Activated T-cell treated with anti-CD3 and anti-CD28 coated beads for 48 hours (primary cell): Measurements from ENCODE around the gene EYA2.
"Not testable (repeated sequence)": the region's sequence is repeated elsewhere in the genome, so short reads cannot be mapped to it uniquely, and the experiment has no call there.

Source experiments
- DNase-seq: peaks from one replicate; pipeline ENCODE4 v3.0.0-alpha.2; 2020; ENCODE audit warnings: low read depth

Gene EYA2

DNA sequence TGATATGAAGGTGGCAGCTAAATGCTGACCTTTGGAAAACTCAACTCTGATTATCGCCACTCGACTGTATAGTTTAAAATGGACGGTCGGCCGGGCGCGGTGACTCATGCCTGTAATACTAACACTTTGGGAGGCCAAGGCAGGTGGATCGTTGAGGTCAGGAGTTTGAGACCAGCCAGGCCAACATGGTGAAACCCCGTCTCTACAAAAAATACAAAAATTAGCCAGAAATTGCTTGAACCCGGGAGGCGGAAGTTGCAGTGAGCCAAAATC is 310.1 kb downstream of the EYA2 start:
- DNase-seq, result not testable (repeated sequence)

DNA sequence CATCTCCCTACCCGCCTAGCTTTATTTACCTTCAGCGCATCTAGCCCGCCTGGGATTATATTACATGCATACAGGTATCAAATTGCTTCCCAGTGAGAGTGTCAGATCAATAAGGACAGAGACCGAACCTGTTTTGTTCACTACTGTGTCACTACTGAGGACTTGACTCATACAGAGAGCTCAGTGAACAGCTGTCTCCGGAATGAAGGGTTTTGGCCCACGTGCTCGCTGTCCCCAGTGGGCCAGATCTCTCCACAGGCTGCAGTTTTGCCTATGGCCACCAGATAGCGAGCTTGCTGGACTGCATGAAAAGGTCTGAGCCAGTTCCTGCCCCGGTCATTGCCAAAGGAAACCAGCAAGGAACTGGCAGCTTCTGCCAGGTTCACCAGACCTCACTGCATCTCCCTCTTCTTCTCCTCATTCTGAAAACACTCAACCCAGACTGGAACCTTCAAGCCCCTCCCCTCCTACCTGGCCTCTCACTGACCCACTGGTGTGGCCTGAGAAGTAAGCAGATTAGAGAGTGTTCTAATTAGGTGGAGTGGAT is 311.0 kb downstream of the EYA2 start:
- DNase-seq, result no peak

DNA sequence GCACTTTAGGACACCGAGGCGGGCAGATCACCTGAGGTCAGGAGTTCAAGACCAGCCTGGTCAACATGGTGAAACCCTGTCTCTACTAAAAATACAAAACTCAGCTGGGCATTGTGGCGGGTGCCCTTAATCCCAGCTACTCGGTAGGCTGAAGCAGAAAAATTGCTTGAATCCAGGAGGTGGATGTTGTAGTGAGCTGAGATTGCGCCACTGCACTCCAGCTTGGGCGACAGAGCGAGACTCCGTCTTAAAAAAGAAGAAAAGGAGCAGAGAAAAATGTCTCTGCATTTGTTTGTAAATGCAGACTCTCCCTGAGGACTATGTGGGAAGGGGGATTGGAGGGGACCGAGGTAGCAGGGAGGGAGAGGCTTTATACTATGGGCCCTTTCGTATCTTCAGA is 311.9 kb downstream of the EYA2 start:
- not testable (repeated sequence) for DNase-seq

DNA sequence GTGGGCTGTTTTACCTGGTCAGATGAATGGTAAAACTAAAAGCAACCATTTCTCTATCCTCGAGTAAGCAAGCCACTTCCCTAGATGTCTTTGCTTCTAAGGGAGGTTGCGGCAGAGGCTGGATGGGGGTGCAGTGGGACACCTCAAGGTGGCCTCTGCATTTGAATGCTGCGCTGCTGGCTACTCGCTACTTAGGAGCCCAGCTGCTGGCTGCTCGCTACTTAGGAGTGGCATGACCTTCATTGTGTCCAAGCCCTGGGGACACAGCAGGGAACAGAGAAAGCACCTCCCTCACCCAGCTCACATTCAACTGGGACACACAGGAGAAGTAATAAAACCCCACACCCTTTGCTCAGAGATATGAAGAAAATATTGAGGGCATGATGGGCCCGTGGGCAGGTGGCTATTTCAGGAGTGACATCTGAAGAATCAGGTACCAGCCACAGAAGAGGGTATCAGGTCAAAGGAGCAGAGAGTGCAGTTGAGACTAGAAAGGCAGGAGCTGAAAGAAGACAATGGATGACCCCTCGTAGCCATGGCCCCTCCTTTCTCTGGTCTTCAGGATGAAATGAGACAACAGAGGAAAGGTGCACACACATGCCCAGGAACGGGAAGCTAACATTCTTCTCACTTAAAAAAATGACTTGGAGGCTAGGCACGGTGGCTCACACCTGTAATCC is 312.5 kb downstream of the EYA2 start:
- no peak for DNase-seq

DNA sequence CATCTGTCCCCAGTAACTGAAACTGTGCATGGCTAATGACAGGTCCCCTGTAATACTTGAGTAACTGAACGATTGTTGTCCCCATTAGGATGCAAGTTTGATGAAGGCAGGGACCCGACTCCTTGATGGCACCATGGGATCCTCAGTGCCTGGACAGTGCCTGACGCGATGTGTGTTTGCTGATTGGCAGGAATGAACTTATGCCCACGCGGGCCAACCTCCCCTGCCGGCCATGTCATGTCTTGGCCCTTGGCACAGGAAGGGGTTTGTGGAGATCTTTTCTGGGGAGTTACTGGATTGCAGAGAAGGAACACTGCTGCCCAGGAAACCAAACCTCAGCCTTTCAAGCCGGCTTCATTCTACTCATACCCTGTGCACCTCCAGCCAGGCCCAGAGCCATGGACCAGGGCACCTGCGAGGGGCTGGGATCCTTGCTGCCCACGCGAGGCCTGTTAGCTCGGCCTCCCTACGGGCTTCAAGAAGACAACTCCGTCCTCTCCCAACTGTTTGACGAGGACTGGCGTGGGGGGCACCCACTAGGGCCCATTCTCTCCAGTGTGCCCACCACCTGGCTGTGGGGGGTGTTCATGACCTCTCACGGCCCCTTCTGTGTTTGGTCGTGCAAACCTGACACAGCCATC is 314.0 kb downstream of the EYA2 start:
- no peak for DNase-seq

DNA sequence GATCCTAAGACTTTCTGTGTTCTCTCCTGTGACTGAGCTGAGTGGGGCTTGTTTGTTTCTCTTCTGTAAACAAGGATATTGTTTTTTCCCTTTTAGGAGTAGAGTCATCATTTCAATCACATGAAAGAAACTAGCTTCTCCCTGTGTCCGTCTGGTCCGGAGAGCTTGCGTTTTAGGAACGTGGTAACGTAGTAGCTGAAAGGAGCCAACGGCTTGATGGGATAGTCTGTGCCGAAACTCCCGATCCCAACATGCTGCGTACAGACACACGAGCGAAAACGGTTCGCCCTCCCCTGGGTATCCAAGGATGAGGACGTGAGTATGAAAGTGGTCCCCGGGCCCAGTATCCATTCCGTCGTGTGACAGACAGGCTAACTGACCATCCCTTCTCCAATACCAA is 315.3 kb downstream of the EYA2 start:
- no peak for DNase-seq

DNA sequence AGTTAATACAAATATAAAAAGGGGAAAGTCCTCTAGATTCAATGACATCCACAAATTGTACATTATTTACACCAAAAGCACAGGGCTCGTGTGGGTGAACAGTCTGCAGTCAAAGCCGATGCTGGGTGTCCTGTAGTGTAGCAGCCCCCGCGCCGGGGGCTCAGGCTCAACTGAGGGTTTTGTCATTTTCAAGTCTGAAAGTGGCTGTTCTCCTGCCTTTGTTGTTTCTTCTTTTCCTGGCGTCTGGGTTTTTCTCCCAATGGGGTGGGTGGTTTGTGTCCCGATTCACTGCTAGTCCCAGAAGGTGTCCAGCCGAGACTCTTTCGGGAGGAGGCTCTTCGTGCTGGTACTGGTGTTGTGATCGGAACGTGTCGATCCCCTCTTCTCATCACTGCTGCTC is 315.8 kb downstream of the EYA2 start:
- DNase-seq, result no peak

DNA sequence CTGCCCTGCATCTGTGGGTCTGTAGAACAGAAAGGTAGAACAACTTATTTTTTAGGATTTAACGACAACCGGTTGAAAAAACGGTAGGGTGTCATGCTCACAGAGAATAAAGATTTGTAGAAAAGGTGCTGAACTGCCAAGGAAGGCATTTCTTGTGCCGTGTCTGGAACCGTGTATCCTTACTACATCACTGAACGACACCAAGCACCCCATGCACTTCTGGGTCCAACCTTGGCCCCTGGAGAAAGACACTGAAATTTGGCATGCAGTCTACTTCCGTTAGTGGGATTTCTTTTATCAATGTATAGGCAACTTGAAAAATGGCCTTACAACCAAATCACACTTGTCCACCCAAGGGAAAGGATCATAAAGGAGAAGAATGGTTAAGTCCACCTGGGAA is 316.4 kb downstream of the EYA2 start:
- DNase-seq, result no peak

DNA sequence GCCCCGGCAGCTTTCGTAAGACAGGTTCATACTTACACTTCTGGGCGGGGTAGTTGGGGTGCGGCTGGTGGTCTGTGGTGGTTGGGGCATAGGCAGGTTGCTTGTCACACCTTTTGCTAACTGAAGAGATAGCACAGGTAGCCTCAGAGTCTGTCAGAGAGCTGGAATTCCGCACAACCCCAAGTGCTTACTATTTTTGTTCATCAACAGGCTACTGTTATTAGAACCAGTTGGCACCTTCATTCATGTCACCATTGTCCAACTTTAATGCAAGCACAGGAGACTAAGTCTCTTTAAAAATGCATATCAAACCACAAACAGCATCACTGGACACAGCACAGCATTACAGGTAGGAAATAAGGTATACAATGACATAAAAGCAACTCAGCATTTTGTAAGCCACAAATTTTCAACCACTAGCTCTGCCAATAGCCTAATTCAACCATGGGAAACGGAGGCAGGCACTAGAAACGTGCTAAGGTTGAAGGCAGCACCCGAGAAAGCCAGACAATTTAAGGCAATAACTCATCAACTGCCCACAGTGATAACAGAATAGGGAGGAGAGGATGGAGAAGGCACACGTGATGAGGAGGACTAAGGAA is 318.1 kb downstream of the EYA2 start:
- DNase-seq, result no peak

DNA sequence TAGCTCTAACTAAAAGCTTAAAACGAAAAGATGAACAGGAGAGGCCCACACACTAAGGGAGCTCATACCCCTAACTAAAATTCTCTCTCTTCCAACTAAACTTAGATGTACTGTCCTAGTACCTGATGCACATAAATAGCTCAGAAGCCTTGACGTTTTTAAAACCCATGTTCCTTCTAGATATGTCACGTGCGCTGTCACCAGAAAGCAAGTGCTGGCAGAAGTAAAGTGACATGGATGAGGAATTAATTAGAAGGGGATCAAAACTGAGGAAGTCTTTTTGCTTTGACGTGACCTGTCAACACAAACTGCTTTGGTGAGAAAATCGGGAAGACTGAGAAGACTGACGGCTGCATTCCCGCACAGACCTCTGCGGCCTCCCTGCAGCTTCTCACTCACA is 319.3 kb downstream of the EYA2 start:
- DNase-seq, result no peak

DNA sequence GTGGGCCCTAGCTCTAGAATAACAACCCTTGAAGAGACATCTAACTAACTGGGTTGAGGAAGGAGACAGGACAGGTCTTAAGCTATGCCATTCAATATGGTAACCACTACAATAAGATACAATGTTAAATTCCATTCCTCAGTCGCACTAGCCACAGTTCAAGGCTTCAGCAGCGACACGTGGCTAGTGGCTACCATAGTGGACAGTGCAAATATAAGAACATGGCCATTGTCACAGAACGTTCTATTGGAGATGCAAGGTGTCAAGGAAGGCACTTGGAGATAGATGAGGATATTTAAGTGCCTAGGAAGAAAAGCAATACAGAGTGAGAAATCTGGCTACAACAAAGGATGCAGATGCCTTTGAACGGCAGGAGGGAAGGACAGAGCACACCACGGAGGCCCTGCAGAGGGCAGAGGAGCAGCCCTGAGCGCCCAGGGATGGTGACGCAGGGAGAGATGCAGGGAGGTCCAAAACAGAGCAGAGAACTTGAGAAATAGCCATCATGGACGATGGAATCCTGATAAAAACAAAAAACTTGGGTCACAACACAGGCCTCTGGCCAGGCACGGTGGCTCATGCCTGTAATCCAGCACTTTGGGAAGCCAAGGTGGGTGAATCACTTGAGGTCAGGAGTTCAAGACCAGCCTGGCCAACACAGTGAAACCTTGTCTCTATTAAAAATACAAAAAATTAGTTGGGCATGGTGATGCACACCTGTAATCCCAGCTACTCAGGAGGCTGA is 321.2 kb downstream of the EYA2 start:
- no peak for DNase-seq

DNA sequence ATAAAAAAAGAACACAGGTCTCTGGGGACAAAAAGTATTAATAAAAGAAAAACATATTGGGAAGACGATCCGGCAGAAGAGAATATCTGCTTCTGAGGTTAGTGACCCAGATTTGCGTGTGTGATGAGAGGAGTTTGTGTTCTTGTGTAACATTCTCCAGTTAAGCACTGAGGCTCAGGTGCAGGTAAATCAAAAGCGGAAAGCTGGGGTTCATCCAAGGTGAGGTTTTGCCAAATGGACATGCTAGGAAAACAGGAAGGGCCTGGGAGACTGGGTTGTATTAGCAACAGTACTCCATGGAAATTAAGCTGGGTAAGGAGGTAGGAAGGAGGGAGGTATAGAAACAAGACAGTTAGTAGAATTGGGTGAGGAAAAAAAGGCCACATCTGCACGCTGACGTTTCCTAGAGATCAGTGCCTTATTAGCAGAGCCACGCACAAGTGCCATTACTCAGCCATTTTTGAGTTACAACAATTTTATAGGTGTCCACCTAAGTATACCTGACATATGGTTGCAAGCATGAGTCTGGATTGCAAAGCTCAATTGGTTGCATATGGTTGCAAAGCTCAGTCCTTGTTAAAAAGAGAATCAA is 322.3 kb downstream of the EYA2 start:
- DNase-seq, result no peak

DNA sequence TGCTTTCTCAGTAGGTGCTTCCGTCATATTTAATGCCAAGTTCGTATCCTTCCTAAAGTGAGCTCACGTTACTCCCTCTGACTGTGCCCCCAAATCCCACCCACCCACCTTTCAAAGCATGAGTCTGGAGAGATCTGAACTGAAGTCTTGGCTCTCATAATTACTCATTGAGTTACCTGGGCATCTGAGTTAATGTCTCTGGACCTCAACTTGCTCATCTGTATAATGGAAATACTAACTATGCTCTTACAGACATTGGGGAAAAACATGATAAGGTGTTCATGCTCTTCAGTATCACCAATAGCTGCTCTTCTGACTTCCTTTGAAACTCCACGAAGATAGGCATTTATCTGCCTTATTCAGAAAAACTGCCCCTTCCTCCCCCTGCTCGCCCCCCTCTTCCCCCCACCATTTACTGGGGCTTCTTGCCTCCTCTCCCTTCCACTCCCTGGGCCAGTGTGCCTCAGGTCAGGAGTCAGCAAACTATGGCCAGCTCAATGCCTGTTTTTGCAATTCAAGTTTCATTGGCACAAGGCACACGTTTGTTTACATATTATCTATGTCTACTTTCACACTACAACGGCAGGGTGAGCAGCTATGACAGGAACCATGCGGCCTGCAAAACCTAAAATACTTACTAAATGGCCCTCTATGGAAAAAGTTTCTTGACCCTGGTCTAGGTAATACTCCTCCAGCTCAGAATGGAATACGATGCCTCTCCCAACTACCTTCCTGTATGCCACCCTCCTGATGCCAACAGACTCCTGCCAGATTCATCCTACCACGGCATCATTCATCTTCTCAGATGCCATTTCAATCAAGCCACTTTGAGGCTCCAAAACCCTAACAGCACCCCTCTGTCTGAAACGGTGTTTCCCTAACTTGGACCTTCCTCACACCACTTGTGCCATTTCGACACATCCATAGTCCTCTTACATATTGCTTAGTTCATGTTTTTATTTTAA is 323.1 kb downstream of the EYA2 start:
- no peak for DNase-seq

DNA sequence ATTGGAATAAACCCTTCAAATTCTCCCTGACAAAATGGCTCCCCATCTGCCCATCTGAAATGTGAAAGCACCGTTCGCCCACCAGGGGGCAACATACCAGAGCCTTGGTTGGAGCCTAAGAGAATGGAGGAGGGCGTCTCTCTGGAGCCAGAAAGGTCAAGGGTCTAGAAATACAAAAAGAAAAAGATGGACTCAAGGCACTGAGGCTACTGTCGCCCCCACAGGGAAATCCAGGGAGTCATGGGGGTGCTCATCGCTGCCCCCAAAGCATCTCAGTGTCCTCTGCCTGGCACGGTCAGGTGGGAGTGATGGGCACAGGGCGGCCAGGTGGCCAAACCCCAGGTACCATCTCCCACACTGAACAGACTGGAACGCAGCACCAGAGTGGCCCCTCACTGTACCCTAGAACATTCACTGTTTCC is 325.5 kb downstream of the EYA2 start:
- peak; percentile 42 for DNase-seq

DNA sequence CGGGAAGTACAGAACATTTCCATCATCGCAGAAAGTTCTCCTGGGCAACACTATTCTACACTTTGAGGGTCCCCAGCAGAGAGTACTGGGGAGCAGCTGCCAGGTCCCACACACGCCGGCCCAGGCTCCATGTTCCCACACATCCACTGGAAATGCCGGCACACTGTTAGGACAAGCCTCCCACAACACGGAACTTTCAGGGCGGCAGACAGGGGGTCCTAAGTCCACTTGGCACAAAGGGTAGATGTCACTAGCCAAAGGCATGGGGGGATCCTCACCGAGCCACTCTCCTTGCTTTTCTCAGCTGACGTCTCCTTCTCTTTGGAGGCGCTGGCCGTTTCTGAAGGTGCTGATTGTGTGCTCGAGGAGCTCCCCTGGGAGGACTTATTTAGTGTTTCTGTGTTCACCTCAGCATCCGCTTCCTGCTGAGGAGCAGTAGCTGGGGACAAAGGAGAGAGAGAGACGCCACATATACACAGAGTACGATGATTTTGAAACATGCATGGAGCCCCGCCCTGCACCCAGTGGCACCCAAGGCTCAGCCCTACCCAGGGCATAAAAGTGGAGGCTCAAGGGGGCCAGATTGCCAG is 326.5 kb downstream of the EYA2 start:
- no peak for DNase-seq

DNA sequence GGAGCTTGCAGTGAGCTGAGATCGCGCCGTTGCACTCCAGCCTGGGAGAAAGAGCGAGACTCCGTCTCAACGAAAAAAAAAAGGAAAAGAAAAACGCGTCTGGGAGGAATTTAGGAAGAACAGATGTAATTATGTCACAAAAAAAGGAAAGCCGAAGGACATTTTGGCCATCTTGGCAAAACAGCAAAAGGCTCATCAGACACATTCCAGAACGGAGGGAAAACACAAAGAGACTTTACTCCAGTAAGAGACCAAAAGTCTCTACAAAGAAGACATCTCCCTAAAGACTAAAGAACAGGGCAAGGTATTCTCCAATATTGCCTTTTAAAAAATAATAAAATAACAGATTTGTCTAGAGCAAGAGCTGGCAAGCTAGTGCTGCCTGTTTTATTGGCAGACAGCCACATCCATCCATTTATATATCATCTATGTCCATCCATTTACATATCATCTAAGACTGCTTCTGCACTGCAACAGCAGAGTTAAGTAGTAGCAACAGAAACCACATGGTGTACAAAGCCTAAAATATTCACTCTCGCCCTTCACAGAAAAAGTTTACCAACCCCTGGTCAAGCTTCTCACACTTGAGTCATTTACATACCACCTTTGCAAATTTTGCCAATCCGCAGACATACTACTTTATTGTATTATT is 328.0 kb downstream of the EYA2 start:
- no peak for DNase-seq

DNA sequence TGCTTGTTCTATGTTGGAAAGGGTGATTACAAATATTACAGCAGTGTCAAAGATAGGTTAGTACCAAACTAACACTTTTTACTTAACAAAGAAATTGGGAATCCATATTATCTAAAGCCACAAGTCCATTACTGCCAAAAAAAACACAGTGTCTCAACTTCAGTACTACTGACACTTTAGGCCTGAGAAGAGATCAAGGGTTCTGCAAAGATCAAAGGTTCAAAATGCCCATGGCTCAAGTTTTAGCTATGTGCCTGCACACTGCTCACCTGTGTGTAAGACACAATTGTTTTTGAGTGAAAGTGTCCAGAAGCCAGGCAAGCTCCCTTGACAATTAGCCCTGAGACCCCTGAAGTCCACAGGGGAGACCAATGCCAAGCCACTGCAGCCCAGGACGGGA is 329.3 kb downstream of the EYA2 start:
- no peak for DNase-seq

DNA sequence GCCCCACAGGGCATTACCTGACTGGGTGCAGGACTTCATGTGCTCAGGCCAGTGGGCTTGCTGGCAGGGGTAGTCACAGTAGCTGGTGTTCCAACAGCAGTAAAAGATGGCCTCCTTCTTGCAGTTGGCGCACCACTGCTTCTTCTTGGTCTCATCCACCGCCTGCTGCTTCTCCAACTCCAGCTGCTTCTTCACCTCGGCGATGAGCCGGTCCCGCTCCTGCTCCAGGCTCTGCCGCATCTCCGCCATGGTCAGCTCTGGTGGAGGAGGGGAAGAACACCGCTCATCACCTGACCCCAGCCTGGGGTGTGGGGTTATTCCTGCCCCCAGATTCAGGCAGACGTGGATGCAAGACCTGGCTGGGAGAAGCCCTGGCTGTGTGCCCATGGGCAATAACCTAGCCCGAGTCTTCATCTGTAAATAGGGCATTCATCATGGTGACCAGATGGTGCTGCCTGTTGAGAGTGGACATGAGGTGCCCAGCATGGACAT is 329.7 kb downstream of the EYA2 start:
- DNase-seq, result no peak

DNA sequence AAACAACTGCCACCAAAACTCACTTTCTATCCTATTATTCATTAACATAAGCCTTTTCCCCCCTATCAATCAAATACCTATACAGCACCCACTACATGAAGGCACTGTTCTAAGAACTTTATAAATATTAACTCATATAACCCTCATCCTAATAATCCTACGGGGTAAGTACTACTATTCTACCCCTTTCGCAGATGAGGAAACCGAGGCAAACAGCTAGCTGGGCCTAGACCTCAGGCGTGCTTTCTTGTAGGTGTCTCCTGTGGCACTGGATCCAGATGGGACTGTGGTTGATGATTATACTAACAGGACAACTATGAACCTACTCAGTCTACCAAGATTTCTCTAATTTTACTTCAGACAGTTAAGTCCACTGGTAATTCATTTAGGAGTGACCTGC is 330.2 kb downstream of the EYA2 start:
- DNase-seq, result no peak

DNA sequence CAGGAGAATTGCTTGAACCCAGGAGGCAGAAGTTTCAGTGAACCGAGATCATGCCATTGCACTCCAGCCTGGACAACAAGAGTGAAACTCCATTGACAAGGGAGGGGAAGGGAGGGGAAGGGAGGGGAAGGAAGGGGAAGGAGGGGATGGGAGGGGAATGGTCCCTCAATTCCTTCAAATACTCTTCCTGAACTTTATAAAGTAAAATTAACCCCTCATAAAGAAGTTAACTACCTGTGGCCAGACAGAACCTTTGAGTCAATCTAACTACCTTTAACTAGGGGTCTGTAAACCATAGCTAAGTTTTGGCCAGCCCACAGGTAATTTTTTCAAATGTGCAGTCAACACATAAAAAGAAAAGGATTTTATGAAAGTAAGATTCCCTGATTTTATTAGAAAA is 330.8 kb downstream of the EYA2 start:
- no peak for DNase-seq
